Coronary artery (tissue), 2 donors: ENCODE measurements around the gene TMEM151B.

Source experiments
- DNase-seq: peaks from one replicate; pipeline ENCODE4 v3.0.0-alpha.2; 2017; ENCODE audit warnings: low spot score
- H3K27ac ChIP-seq, 2 donors: fragments of 200-600 bp; sonication (generic); one replicate each; pipeline ENCODE4 v1.5.1; 2016 to 2019
- H3K4me3 ChIP-seq: fragments of 200-600 bp; sonication (generic); 2 replicates; pipeline ENCODE4 v1.5.1; 2016; ENCODE audit warnings: mild to moderate bottlenecking, moderate library complexity
- TF ChIP-seq, protein P1 (sequence below): fragments of 200-600 bp; sonication (generic); IDR thresholded peaks from one replicate; pipeline ENCODE4 v1.5.1; 2019; ENCODE audit warnings: antibody characterized with exemption

Gene TMEM151B

DNA sequence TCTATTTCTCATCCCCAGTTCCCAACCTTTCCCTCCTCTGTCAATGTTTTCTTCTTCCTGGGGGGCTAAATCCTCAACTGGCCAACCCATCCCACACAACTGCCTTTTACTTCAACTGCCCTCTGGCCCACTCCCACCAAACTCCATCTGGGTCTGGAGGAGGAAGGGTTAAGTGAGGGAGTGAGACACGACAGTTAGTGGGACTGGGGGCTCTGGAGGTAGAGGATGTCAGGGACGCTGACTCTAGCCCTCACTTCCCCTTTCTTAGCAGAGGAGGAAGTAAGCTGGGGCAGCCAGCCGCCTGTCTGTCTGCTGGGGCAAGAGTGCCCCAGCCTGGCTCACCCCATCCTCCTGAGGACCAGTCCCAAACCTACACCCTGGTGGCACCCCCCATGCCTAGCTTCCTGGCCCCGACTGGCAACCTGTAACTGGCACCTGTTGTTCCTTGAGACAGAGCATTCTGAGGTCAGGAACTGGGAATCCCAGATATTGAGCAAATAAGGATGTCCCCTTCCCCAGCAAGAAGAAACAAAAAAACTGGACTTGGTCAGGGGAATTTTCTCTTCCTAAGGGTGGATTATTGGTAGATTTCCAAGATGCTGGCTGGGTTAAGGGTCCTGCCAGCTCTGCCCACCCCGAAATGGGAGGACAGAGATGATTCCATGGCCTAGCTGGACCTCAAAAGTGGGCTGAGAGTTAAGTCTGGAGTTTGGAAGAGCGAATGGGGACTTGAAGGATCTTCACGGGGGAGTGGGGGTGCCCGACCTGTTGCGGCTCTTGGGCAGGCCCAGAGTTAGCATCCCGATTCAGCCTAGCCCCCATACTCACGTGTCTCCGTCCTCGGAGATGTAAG is 5.9 kb upstream of the TMEM151B start:
- Histone ChIP-seq H3K4me3 (peak overlapping the region; percentile 83), H3K27ac (peak overlapping the region; percentile 69 to 86)
- TF ChIP-seq, protein P1, sequence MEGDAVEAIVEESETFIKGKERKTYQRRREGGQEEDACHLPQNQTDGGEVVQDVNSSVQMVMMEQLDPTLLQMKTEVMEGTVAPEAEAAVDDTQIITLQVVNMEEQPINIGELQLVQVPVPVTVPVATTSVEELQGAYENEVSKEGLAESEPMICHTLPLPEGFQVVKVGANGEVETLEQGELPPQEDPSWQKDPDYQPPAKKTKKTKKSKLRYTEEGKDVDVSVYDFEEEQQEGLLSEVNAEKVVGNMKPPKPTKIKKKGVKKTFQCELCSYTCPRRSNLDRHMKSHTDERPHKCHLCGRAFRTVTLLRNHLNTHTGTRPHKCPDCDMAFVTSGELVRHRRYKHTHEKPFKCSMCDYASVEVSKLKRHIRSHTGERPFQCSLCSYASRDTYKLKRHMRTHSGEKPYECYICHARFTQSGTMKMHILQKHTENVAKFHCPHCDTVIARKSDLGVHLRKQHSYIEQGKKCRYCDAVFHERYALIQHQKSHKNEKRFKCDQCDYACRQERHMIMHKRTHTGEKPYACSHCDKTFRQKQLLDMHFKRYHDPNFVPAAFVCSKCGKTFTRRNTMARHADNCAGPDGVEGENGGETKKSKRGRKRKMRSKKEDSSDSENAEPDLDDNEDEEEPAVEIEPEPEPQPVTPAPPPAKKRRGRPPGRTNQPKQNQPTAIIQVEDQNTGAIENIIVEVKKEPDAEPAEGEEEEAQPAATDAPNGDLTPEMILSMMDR = no peak
- no peak for DNase-seq

- H3K4me3 ChIP-seq = peak within 1 kb of the TSS; percentile 83
- peak; percentile 94 for DNase-seq
- TF ChIP-seq, protein P1 = no peak
- peak within 1 kb of the TSS; percentile 69 to 86 for H3K27ac ChIP-seq
Measured at GRCh38 chr6:44265007-44265721, 5.1 kb upstream of the TMEM151B start, which contains the start of gene NFKBIE. NFKBIE (minus strand) TSS chr6:44265551; CDS start chr6:44265346, 205 bp downstream.

- no peak for DNase-seq
- H3K4me3 ChIP-seq = peak overlapping the region; percentile 83
- no peak overlapping the region for H3K27ac ChIP-seq
- TF ChIP-seq, protein P1 = no peak
Measured at GRCh38 chr6:44265722-44266233, 4.5 kb upstream of the TMEM151B start.

DNA sequence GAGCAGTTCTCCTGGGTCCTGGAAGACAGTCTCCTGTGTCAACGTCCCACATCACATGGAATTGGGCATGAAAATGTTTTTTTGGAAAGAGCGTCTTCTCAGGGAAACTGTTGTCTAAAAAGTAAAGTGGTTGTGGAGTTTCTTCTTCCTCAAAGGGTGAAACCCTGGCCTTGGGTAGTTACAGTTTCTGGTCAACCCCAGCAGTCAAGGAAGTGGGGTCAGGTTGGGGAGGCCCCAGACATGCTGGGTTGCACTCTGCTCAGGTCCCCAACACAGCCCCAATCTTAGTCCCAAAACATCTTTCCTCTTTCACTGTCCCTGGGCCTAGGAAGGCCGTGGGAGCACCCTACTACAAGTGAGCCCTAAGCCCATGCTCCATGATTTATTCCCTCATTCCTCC is 3.9 kb upstream of the TMEM151B start:
- Histone ChIP-seq H3K4me3 (no peak overlapping the region), H3K27ac (no peak overlapping the region)
- TF ChIP-seq, protein P1 = no peak
- no peak for DNase-seq

GRCh38 chr6:44267252-44267651 is 3.0 kb upstream of the TMEM151B start:
- TF ChIP-seq, protein P1 = no peak
- H3K4me3 ChIP-seq = no peak overlapping the region
- DNase-seq = no peak
- H3K27ac ChIP-seq = no peak overlapping the region

GRCh38 chr6:44268095-44268628 is 2.1 kb upstream of the TMEM151B start:
- TF ChIP-seq, protein P1 = peak; percentile 70
- no peak overlapping the region for H3K27ac ChIP-seq
- no peak overlapping the region for H3K4me3 ChIP-seq
- no peak for DNase-seq
